ENCODE results near the gene PDIA5.

Gene PDIA5

DNA sequence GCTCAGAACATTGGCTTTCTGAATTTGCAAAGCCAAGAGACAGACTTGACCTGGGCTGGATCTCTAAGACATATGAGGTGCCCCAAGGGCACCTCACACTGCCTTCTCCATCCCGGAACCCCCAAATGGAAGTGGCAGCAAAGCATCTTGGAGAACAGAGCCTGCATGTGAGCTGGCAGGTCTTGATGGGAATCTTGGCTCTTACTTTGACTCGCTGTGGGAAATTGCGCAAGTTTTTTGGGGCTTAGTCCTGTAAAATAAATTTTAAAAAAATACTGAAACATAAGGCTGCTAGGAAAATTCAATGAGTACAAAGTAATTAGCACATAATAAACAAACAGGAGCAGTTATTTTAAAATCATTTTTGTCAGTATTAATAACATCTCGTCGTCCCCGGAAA is 121.2 kb downstream of the PDIA5 start:
- no peak for DNase-seq

DNA sequence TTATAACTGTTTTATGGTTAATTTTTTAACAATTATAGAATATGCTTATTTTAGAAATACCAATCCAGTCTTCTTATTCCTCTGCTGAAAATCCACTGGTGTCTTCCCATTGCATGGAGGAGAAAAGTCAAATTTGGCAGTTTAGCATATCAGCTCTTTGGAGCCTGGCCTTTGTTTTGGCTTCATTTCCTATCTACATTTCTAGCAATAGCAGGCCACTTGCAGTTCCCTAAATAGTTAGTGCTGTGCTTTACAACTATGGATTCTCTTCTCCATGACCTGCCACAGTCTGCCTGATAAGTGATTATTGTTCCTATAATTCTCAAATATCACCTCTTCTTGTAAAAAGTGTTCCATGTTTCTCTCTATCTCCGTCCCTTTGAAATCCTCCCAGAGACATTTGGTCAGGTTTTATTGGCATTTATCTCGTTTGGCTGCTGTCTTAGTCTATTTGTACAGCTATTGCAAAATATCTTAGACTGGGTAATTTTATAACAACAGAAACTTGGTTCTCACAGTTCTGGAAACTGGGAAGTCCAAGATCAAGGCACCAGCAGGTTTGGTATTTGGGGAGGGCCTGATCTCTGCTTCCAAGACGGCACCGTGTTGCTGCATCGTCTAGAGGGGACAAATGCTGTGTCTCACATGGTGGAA is 126.8 kb downstream of the PDIA5 start:
- DNase-seq, result no peak

DNA sequence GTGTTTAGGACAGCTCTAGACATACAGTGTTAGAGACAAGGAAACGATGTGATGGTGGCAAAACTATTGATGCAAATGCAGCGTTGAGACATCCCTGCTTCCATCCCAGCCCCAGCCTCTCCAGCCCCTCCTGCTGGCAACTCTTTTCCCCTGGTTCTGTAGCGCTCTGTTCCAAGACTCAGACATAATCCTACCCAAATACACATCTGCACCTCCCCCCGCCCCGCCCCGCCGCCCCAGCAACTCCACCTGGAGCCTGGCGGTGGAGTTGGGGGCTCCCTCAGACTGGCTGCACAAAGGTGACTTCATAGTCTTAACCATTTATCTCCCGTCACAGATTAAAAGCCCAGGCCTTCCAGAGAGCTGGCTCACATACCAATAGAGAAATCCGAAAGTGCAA is 127.7 kb downstream of the PDIA5 start:
- DNase-seq, result no peak

DNA sequence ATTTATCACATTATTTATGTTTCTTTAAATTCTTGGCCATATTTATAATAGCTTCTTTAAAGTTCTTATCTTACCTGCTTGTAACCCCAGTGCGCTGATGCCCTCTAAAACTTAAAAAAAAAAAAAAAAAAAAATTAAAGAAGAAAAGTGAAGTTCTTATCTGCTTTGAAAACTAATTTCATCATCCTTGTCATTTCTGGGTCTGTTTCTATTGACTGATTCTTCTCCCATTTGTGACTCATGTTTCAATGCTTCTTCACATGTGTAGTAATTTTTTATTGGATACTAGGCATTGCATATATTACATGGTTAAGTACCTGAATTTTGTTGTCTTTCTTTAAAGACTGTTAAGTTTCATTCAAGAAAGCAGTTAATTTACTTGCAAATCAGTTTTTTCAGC is 131.5 kb downstream of the PDIA5 start:
- DNase-seq, result no peak

DNA sequence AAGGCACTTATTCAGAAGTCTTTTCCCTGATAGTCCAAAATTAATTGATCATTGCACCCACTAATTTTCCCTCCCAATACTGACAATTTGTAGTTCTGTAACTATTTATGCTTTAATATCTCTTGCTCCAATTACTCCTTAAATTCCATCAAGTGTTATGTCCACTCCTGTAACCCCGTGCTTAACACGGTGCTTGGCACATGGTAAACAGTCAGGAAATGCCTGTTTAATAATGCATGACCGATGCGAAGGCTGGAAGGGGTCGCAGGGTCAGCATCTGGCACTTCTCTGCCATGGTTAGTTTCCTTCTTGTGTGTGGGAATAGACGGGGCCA is 134.4 kb downstream of the PDIA5 start:
- no peak for DNase-seq

DNA sequence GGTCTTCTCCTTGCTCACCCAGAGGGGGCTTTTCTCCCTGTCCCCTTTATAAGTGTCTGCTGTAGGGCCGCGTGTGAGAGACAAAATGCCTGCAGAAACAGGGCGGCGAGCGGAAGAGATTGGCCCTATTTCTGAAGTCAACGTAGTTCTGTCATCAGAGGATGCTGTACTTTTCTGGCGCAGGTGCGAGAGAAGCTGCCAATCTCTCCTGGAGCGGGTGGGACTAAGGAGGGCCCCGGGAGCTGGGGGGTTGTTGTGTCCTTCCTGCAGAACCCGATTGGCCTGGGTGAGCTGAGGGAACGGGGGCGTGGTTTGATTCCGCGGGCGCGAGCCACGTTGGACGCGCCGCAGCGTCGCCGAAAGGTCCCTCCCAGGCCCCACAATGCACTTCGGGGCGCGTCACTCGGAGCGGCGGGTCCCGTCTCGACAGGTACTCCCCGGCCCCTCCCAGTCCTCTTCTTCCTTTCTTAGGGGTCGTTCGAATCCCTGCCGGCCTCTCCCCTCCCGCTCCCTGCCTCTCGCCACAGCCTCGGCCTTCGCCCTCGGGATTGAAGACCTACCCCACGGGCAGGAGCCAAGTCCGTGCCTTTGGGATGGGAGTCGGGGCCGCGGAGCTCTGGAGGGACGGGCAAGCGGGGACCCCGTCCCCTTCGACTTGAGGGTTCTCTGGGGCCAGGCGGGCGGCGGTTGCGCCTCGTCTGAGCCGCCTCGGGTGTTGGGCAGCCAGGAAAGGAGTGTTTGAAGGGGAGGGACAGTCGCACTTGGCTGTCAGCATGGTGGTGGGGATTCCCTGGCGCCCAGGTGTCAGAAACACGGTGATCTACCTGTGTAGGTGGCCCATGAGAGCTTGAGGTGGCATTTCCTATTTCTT is 135.0 kb downstream of the PDIA5 start, which contains the start of gene SEC22A:
SEC22A (plus strand) TSS at position 387 of the 871 bp plus-strand sequence. CDS start 7,275 bp downstream, outside the sequence.
- DNase-seq, result peak; percentile 91

DNA sequence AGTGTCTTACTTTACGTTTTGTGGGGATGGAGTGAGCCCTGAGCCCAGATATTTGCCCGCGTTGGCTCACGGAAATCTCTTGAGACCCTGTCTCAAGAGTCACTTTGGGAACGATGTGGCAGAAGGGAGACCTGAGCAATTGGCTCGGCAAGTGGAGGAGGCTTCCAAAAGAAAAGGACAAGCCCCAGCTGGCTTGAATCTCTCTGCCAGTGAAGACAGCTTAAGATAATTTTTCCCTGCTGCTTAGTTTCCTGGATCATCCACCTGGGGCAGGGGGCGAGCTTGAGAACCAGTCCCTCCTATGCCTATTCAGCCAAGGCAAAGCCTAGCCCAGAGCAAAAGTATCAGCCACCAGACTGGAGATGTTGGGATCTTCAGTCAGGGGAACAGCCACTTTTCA is 135.6 kb downstream of the PDIA5 start:
- no peak for DNase-seq
